Measurements from ENCODE around the gene ATP9B.

GRCh38 chr18:79283929-79284328, 214.7 kb downstream of the ATP9B start:
- TF ChIP-seq POLR2AphosphoS5 (IDR thresholded peaks at IDR 0.05; ENCODE audit: low read depth, low read length) (no peak), CTCF (IDR thresholded peaks at IDR 0.05) (no peak)

Measured in Panc1 (cell line).